DMS 273 treated with DMSO at 0.1 percent for 48 hours (cell line): ENCODE measurements around the gene TMEM150C.
"Not testable (repeated sequence)": the region's sequence is repeated elsewhere in the genome, so short reads cannot be mapped to it uniquely, and the experiment has no call there.

Source experiments
- DNase-seq: peaks from one replicate; lab custom pipeline; 2025; lab: John Stamatoyannopoulos, UW

TMEM150C gene

GRCh38 chr4:82569076-82569475 is 7.3 kb upstream of the TMEM150C start:
- no peak for DNase-seq

- DNase-seq: no peak
Observed at GRCh38 chr4:82567444-82567843, 5.7 kb upstream of the TMEM150C start.

- no peak for DNase-seq
Observed at GRCh38 chr4:82562564-82562854, 721 bp upstream of the TMEM150C start.

- DNase-seq: no peak
Observed at GRCh38 chr4:82560853-82561785, 669 bp downstream of the TMEM150C start.

- no peak for DNase-seq
Observed at GRCh38 chr4:82559735-82560120, 2.1 kb downstream of the TMEM150C start.

GRCh38 chr4:82559090-82559734 is 2.6 kb downstream of the TMEM150C start:
- not testable (repeated sequence) for DNase-seq

- DNase-seq: no peak
Observed at GRCh38 chr4:82555276-82555675, 6.5 kb downstream of the TMEM150C start.

GRCh38 chr4:82553020-82553419 is 8.8 kb downstream of the TMEM150C start:
- no peak for DNase-seq

- DNase-seq: no peak
Observed at GRCh38 chr4:82551734-82552133, 10.1 kb downstream of the TMEM150C start.

GRCh38 chr4:82547850-82548249 is 13.9 kb downstream of the TMEM150C start:
- DNase-seq: not testable (repeated sequence)

GRCh38 chr4:82543131-82543530 is 18.7 kb downstream of the TMEM150C start:
- DNase-seq: no peak

- no peak for DNase-seq
Observed at GRCh38 chr4:82542642-82543041, 19.1 kb downstream of the TMEM150C start.

- DNase-seq: no peak
Observed at GRCh38 chr4:82529322-82529721, 32.5 kb downstream of the TMEM150C start.

GRCh38 chr4:82528868-82529267 is 32.9 kb downstream of the TMEM150C start:
- DNase-seq: no peak

- no peak for DNase-seq
Observed at GRCh38 chr4:82528074-82528473, 33.7 kb downstream of the TMEM150C start.

- no peak for DNase-seq
Observed at GRCh38 chr4:82525307-82525911, 36.4 kb downstream of the TMEM150C start.

GRCh38 chr4:82524570-82525152 is 37.1 kb downstream of the TMEM150C start:
- no peak for DNase-seq

- DNase-seq: no peak
Observed at GRCh38 chr4:82523179-82523578, 38.6 kb downstream of the TMEM150C start.

- DNase-seq: no peak
Observed at GRCh38 chr4:82522472-82522871, 39.3 kb downstream of the TMEM150C start.

GRCh38 chr4:82521283-82521682 is 40.5 kb downstream of the TMEM150C start:
- no peak for DNase-seq

- no peak for DNase-seq
Observed at GRCh38 chr4:82519776-82520175, 42.0 kb downstream of the TMEM150C start.

- DNase-seq: no peak
Observed at GRCh38 chr4:82519072-82519471, 42.7 kb downstream of the TMEM150C start.

- DNase-seq: no peak
Observed at GRCh38 chr4:82517043-82517442, 44.7 kb downstream of the TMEM150C start.
